ENCODE measurements around the gene AP5S1. TPM values are rescaled to one million over a fixed set of nuclear protein-coding genes. Genes with fewer than 3 reads are reported as not detected.
A peak's percentile ranks its signal among the peaks of the same experiment; 100 is the strongest.

Gene AP5S1
- total and polyA plus RNA-seq, 10 of the 15 experiments (the other 5 are each of a cell fraction or from before 2014, with no cell fraction given), result 3.8 to 13.2 (median 7.8) TPM

DNA sequence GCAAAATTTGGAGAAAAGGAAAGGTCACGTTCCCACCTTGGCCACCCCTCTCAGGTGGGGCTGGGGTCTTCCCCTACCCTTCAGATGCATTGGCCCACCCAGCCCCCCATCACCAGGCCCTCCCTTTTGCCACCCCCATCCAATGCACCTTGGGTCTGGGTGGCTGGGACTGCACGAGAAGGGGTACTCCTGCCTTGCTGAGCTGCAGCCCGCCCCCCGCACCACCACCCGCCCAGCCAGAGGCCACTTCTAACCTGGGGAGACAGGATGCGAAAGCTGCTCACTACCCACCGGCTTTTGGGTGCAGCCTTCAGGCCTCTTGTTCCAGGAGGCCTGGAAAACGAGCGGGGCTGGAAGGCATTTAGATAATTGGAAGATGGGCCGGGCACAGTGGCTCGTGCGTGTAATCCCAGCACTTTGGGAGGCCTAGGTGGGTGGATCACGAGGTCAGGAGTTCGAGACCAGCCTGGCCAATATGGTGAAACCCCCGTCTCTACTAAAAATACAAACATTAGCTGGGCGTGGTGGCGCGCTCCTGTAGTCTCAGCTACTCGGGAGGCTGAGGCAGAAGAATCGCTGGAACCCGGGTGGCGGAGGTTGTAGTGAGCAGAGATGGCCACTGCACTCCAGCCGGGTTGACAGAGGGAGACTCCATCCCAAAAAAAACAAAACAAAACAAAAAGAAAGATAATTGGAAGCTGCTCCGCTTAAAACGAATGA, 25.5 kb upstream of the AP5S1 start:
- no peak overlapping the region; the same call in 1 of the 2 replicates for H3K9ac ChIP-seq (ENCODE audit: control insufficient read depth, insufficient read depth, low read length)
- FAIRE-seq (no peak), DNase-seq (ENCODE audit: low read depth, low spot score) (no peak), ATAC-seq (no peak)
- no TSS peak for BruUV-seq (replicated peaks)
- peaks cover 29% of the 10 kb centered on the region for H3K4me1 ChIP-seq (ENCODE audit: control insufficient read depth, insufficient read depth, low read length)
- H3K36me3 ChIP-seq (ENCODE audit: control insufficient read depth in 2 of 2, insufficient read depth in 2 of 2, low read length in 1 of 2), result no peaks in the 10 kb centered on the region
- ChIA-PET CTCF (interaction anchor here (2.1 kb wide), 1 partner anchor 25 kb away, joined by 30 read pairs; the partner anchor contains the start of gene AP5S1), POLR2A (no interaction called here), RAD21 (ENCODE audit: unreplicated experiment) (interaction anchor here (0.6 to 1.4 kb wide), 2 partner anchors 9 to 89 kb away, joined by 3 to 4 read pairs; partner anchors contain the start of gene CENPB), SMC1A (ENCODE audit: uncharacterized antibody, unreplicated experiment) (interaction anchor here (1.2 to 1.4 kb wide), 2 partner anchors 9 to 27 kb away, joined by 3 to 4 read pairs; partner anchors contain the start of gene ADISSP)
- peak overlapping the region; percentile 36 for H3K4me2 ChIP-seq (ENCODE audit: control insufficient read depth, insufficient read depth)
- H3K79me2 ChIP-seq (ENCODE audit: control insufficient read depth, insufficient read depth, low read length), result peaks cover 18% of the 10 kb centered on the region
- H4K20me1 ChIP-seq (ENCODE audit: control insufficient read depth, insufficient read depth), result no peaks in the 10 kb centered on the region
- in situ Hi-C loops (cut with MboI) (no loop called here), intact Hi-C loops (cut with micrococcal nuclease; ENCODE audit: unreplicated experiment) (loop anchor here (2.0 to 5.0 kb wide), 2 partner anchors 52 to 112 kb away; partner anchors contain the start of gene MAVS)
- H2AFZ ChIP-seq (ENCODE audit: control insufficient read depth, low read depth, low read length), result peak overlapping the region; percentile 75
- peak overlapping the region; percentile 66; the same call in 1 of the 2 replicates for H3K4me3 ChIP-seq
- no peaks in the 10 kb centered on the region for H3K27me3 ChIP-seq (replicated peaks in 1 of 2; ENCODE audit: control insufficient read depth in 2 of 2, insufficient read depth in 2 of 2, low read length in 1 of 2)
- peak overlapping the region; percentile 81 for H3K27ac ChIP-seq (ENCODE audit: control insufficient read depth, insufficient read depth)
- 77% methylated on average over 24 of the region's 25 CpGs for WGBS (ENCODE audit: insufficient coverage, insufficient replicate concordance, low lambda C conversion rate, missing lambda C conversion rate)
- no peak for TF ChIP-seq NR2C1 (IDR thresholded peaks at IDR 0.05)
- no peak for TF ChIP-seq RFX5 (IDR thresholded peaks at IDR 0.05; ENCODE audit: low read depth, low read length)
- no peak for TF ChIP-seq MTA2 (IDR thresholded peaks at IDR 0.05; ENCODE audit: low read depth)
- TF ChIP-seq, protein P1, sequence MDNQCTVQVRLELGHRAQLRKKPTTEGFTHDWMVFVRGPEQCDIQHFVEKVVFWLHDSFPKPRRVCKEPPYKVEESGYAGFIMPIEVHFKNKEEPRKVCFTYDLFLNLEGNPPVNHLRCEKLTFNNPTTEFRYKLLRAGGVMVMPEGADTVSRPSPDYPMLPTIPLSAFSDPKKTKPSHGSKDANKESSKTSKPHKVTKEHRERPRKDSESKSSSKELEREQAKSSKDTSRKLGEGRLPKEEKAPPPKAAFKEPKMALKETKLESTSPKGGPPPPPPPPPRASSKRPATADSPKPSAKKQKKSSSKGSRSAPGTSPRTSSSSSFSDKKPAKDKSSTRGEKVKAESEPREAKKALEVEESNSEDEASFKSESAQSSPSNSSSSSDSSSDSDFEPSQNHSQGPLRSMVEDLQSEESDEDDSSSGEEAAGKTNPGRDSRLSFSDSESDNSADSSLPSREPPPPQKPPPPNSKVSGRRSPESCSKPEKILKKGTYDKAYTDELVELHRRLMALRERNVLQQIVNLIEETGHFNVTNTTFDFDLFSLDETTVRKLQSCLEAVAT (IDR thresholded peaks at IDR 0.05), result peak; percentile 67
- no peak for TF ChIP-seq TCF3 (IDR thresholded peaks at IDR 0.05; ENCODE audit: borderline replicate concordance, insufficient read depth, low read depth, low read length)
- TF ChIP-seq, protein P2, sequence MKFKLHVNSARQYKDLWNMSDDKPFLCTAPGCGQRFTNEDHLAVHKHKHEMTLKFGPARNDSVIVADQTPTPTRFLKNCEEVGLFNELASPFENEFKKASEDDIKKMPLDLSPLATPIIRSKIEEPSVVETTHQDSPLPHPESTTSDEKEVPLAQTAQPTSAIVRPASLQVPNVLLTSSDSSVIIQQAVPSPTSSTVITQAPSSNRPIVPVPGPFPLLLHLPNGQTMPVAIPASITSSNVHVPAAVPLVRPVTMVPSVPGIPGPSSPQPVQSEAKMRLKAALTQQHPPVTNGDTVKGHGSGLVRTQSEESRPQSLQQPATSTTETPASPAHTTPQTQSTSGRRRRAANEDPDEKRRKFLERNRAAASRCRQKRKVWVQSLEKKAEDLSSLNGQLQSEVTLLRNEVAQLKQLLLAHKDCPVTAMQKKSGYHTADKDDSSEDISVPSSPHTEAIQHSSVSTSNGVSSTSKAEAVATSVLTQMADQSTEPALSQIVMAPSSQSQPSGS (IDR thresholded peaks at IDR 0.05; ENCODE audit: low read length), result no peak
- H3K9me3 ChIP-seq (replicated peaks; ENCODE audit: control insufficient read depth, insufficient read depth, low read length), result no peaks in the 10 kb centered on the region
